GM21515 (cell line): ENCODE measurements around the gene GRK3.
"Not testable (repeated sequence)": the region's sequence is repeated elsewhere in the genome, so short reads cannot be mapped to it uniquely, and the experiment has no call there.

Source experiments
- ATAC-seq: cut with Tn5 transposase; IDR thresholded peaks from one replicate; pipeline ENCODE4 v1.9.1; 2021; ENCODE audit not compliant: unreplicated experiment

Gene GRK3

DNA sequence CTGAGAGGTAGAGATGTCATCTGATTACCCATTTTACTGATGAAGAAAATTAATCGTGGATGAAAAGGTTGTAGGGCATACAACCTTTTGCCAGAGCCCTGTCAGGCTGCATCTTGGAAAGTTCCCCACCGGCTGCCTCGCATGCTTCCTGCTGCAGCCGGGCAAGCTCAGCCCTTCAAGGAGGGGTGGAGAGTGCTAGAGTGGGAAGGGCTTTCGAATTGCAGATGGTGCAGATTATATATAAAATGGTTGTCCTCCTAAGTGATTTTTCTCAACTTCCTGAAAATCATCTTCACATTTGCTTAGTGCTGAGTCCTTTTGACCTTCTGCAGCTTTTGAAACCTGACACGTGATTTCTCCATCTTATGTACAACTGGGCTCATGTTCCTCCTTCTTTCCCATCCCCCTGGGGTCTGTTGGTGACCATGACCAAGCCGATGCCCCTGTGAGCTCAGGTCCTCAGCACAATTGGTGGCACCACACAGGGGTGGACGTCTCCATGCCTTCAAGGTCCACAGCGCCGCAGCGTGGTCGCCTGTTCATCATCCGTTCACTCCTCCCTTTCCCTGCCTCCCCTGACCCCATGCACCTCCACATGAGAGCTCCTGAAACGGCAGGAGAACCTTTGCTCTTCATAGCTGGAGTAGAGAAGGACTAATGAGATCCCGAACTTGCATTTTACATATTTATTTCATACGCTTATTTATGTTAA is 129.9 kb downstream of the GRK3 start:
- no peak for ATAC-seq

DNA sequence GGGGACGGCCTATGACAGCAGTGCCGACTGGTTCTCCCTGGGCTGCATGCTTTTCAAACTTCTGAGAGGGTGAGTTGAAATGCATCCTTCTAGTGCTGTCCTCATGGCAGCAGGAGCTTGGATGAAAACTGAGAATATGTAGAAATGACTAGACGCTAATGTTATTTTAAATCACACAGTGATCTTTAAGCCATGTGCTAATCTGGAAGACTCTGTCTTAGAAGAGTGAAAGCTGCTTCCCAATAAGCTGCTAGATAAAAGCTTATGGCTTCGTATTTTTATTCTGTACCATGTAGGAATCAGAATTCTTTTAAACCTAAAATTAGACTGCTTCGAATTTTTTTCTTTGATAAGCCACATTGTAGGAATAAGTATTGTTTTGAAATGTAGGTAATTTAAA is 130.7 kb downstream of the GRK3 start:
- no peak for ATAC-seq

DNA sequence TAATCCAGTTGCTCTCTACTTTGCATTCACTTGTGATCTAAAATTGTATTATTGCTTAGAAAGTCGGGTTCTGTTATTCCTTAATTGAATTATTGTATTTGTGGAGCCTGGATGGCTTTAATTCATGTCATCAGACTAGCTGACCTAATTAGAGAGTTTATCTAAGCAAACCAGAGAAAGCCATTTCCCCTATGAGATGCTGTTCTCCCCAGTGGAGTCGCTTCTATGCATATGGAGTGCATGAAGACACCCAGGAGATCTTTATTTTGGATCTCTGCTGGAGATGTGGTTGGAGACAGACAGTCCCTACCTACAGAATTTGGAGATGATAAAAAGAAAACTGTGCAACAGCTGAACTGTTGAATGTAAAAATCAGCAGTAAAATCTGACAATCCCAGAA is 132.3 kb downstream of the GRK3 start:
- ATAC-seq = no peak

DNA sequence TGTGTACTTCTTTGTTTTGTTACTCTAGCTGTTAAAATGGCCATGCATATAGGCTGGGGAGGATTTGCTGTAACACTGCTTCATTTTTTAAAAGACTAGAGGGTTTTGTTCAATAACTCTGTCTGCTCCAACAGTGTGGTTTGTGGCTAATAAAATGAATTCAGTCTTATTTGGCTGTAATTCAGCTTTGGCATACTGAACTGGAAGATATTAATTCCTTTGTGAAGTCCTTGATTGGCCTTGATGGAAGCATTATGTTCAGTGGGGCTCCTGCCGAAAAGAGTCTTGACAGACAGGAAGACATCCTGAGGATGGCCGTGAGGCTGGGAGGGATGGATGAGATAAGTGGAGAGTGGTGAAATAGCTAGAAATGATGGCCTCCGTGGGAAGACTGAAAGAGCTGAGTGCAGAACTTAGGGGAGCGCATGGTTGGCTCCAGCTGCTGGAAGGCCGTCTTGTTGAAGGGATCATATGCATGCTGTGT is 132.7 kb downstream of the GRK3 start:
- no peak for ATAC-seq

DNA sequence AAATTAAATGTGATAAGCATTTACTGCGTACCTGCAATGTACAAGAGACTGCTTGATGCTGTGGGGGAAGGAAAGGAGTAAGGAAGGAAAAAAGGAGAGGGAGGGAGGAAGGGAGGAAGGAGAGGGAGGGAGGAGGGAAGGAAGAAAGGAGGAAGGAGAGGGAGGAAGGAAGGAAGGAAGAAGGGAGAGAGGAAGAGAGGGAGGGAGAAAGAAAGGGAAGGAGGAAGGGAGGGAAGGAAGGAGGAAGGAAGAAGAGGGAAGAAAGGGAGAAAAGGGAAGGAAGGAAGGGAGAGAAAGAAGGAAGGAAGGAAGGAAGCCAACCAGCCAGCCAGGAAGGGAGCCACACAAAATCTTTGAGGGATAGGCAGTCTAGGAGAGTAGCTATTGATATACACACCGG is 133.5 kb downstream of the GRK3 start:
- no peak for ATAC-seq

DNA sequence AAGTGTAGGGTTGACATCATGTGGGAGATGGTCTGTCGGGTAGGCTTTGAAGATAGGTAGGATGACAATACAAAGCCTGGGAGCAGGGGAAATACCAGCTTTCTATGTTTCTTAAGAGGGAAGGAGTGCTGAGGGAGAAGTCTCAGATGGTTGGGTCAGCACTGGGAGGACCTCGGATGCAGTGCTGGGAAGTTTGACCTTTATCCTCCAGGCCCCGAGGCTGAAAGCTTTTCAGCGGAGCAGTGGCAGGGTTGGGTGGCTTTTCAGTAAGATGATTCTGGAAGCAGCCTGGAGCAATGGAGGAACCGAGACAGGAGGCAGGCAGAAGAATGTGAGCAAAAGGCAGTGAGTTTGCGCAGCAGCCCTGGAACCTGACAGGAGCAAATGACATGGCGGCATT is 134.0 kb downstream of the GRK3 start:
- ATAC-seq = no peak

DNA sequence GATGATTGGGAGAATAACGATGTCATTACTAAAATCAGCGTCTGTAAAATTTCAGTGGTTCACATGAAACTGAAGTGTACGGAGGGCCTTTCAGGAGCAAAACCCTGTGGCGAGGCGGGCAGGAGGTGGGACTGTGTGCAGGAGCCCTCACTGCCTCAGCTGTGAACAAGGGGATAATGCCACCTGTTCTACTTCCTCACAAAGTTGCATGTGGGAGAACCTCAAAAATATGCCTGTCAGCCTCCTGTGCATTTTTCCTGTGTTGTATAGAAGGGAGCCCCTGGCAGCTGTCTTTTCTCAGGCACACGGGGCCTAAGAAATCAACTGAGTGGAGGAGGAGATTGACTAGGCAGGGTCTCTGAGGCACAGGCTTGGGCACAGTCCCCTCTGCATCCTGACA is 134.5 kb downstream of the GRK3 start:
- ATAC-seq = no peak

DNA sequence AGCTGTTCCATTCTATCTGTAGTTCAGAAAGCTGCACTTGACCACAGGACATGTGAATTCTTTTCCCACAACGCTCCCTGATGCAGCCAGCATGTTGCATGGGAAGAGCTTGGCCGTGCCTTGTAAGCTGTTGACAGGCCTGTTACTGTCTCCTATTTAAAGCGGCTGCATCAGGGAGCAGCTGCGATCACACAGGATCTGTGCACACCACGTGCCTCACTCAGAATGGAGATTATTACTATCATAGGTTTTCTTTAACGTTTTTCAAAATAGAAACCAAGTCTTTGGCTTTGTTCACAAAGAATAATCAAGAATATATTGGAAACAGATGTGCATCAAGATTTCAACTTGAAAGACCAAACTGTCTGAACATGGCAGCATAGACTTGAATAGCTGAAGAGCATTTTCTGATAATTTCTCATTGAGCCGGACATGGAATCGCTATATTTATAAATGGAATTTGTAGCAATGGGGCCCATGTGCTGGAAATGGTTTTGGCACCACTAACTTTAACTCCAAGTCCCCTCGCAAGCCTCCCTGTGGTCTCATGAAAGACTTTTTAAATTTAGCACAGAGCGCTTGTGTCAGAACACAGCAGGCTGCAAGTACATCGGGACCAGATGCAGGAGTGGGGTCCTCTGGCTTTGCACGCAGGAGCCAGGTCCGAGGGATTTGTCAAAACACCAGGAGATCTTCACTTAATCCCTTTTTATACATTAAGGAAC is 136.7 kb downstream of the GRK3 start:
- no peak for ATAC-seq

DNA sequence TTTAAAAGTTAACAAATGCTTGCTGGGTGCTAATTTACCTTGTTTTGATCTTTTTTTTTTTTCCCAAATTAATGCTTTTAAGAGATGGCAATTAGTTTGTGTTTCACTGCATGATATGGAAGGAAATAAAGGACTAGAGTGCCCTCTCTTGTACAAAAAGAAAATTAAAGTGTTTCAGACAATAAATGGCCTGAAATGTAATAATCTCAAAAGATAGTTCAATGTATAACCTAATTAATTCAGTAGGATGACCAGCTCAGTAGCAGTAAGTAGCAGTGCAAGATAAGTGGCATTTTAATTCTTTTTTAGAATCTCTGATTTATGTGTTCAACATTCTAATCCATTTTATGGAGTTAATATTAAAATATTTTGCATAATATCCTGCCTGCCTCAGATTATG is 137.6 kb downstream of the GRK3 start:
- ATAC-seq = no peak

DNA sequence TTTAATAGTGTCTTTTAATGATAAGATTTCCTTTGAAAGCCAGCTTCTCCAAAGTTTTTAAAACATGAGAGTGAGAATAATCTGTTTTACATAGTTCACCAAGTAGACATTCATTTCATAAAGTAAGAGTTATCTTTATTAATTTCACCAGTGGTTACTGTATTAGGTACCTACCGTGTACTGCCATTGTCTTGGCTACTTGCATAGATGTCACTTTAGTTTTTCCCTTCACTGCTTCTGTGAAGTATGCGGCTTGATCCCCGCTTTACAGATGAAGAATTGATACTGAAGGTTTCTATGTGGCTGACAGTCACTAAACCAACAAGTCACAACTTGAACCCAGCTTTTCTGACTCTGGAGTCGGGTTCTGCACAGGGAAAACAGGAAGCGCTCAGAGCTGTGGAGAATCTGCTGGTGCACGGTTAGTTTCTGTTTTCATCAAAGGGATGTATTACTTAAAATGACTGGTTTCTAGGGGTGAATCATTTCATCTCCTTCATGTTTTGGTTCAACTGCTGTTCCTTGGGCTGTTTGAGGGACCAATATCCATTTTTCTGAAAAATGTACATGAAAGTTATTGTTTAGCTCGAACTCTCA is 138.2 kb downstream of the GRK3 start:
- no peak for ATAC-seq

DNA sequence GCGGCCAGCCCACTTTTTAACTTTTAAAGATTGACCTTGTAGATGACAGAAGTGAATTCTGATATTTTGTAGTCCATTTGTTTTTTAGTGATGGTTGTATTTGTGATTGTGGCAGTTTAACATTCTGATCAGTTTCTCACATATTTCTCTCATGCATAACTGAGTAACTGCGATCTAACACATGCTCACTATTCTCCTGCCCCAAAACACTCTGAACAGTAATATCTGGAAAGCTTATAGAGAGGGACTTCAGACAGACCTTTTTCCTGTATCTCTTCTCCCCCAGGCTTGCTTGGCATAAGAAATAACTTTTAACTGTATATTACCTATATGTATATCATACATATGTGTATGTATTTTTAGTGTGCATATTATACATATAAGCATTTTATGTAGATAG is 140.2 kb downstream of the GRK3 start:
- ATAC-seq = no peak

DNA sequence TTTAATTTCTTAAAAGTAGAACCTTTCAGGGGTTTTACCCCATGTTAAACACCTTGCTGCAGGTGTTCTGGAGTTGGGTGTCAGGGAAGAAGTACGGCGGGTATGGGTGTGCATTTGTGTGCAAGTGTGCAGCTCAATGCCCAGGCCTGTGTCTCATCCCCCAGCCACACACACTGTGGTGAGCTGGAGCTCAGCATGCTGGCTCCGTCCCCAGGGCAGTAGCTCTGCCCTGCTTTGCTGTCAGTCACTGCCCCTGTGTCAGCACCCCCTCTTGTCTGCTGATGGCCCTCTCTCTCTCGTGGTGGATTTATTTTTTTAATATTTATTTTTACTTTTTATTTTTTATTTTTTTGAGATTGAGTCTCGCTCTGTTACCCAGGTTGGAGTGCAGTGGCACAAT is 141.7 kb downstream of the GRK3 start:
- no peak for ATAC-seq

DNA sequence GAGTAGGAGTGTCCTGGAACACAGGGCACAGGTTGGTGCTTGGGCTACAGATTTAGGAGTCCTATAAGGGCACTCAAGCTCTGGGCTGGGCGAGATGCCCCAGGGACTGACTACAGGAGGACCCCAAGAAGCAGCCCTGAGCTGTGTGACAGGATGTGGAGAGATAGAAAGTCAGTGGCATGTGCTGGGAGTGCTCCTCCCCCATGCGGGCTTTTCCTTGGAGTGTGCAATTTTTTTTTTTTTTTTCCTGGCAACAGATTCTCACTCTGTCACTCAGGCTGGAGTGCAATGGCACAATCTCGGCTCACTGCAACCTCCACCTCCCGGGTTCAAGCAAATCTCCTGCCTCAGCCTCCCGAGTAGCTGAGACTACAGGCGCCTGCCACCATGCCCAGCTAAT is 144.0 kb downstream of the GRK3 start:
- not testable (repeated sequence) for ATAC-seq

DNA sequence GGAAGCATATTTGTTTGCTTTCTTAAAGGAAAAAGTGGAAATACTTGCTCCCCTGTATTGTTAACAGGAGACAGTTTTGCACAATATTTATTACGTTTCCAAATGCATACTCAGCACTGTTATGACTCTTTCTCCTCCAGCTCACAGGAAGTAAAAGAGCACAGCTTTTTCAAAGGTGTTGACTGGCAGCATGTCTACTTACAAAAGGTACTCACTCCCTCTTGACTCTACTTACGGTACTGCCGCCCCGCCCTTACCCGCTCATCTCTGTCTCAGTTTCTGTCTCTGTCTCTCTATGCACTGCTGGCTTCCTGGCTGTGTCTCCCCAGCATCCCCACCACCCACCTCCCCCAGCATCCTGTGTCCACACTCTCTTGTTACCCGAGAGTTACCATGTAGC is 145.3 kb downstream of the GRK3 start:
- ATAC-seq = no peak

DNA sequence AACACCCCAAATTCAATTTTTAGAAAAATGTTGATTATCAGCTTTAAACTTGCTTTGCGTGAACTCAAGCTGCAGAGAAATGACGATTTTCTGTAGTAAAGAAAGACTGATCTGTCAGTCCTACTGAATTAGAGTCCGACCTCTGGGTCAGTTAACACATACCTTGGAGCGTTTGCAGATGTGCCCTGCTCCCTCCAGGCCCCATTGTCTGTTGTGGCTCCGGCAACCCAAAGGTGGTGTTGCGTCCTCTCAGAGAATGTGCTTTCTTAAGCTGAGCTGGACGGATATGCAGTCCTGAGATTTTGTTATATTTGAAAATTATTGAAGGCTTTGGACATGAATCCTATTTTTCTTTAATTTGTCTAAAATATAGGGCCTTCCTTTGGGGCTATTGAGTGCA is 146.0 kb downstream of the GRK3 start:
- ATAC-seq = no peak

DNA sequence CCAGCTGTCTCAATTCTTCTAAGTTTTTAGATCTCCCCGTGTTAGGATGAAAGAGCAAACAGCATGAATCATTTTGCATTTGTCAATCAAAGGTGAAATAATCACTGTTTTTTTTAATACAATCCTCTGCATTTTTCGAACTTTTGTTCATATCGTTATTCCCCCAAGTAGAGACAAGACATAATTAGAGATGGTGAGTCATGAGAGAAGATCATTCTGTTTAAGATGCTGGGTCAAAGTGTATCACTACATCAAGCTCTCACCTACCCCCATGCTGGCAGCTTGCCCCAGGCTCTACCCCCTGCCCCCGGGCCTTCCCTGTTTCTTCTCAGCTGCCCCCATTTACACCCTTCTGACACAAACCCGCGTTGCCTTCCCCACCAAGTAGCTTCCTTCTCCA is 147.0 kb downstream of the GRK3 start:
- ATAC-seq = no peak

DNA sequence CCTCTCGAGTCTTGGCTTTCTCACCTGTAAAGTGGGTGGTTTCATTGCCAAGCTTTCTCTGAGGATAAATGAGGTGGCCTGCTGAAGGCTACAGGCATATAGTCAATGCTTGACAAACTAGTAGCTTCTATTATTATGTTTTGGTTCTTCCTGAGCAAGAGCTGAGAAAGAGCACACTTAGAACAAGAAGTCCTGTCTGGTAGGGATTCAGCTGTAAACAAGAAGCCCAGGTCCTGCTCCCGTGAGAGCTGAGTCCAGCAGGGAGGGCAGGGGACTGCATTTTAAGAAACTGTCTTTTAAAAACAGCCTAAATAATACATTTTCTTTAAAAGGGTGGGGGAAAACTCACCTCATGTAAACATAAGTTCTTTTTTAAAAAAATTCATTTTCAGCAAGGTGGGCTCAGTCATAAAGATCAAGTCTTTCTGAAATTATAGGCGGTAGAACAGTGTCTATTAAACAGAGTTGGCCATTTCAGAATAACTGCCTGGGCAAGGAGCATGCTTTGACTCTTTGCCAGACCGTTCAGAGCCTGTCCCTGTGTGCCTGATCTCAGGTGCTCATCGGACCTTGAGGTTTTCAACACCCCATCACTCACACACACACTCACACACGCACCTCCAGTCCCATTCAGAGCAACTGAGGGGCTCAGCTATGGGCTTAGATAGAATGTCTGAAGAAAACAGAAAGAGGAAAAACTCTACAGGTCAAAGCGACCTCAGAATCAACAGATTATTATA is 148.4 kb downstream of the GRK3 start:
- ATAC-seq = no peak

DNA sequence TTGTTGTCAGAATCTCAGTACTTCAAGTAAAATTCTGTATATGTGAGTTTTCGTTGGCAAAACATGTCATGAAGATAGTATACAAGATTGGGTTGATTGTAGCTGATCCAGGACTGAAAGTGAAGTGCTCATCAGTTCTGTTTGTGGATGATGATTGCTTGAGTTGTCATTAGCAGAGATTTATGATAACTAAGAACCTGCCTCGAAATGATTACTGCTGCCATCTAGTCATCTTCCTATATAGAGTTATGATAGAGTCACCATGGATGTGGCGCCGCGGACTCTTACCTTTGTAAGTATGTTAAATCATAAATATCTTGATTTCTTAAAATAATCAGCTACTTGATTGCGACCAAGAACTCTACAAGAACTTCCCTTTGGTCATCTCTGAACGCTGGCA is 149.6 kb downstream of the GRK3 start:
- no peak for ATAC-seq

DNA sequence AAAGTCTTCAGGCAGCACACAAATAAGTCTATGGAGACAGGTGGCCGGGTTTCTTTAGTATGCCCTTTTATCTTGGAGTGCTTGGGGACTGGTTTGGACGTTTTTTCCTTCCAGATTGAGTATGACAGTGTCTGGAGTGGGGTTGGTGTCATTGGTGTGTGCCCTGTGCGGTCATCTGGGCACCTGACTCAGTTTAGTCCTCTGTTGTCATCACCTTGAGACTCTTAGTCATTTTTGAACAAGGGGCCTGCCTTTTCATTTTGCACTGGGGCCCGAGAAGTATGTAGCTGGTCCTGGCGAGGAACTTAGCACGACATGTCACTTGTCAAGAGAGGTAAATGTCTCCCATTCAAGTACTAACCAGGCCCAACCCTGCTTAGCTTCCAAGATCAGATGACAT is 150.3 kb downstream of the GRK3 start:
- ATAC-seq = no peak

DNA sequence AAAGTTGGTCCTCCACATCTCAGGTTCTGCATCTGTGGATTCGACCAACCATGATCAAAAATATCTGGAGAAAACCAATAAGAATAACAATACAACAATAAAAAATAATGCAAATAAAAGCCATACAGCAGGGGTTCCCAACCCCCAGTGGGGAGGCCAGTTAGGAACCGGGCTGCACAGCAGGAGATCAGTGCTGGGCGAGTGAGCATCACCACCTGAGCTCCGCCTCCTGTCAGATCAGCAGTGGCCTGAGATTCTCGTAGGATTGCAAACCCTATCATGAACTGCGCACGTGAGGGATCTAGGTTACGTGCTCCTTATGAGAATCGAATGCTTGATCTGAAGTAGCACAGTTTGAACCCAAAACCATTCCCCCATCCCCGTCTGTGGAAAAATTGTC is 152.2 kb downstream of the GRK3 start:
- ATAC-seq = no peak

DNA sequence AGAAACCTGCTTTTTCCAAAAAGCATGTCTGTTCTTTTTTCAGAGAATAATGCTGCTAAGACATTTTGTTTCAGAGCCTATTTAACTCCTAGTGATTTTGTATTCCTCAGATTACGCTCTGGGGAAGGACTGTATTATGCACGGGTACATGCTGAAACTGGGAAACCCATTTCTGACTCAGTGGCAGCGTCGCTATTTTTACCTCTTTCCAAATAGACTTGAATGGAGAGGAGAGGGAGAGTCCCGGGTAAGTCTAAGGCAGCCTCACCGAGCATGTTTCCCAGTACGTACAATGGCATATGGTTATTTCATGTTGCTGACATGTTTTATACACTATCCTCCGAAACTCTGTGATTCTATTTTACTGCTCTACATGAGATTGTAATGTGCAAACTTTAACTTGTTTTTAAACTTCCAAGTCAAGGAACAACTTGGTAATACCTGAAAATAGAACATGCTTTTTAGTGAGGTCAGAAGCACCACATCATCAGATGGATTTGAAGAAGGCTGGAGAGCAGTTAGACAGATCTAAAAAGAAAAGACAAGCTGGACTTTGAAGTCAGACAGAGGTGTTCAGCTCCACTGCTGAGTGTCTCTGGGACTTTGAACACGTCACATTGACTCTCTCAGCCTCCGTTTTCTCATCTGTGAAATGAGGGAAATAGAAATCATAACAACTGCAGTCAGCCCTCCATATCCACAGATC is 153.8 kb downstream of the GRK3 start:
- ATAC-seq = no peak
